ENCODE results near the gene TCHHL1. TPM values are rescaled to one million over a fixed set of nuclear protein-coding genes. Genes with fewer than 3 reads are reported as not detected.

TCHHL1 gene
- total RNA-seq, 4 donors from 2014 or later: not detected

GRCh38 chr1:152125834-152126443 is 37.1 kb upstream of the TCHHL1 start:
- Histone ChIP-seq H3K27me3 (peaks cover 0 to 41% (median 0%) of the 10 kb centered on the region in 4 donors), H3K27ac (replicated peaks in 1 of 4) (no peak overlapping the region), H3K36me3 (no peaks in the 10 kb centered on the region), H3K4me3 (no peak overlapping the region), H3K9me3 (no peaks in the 10 kb centered on the region), H3K4me1 (no peaks in the 10 kb centered on the region)
- WGBS: 84% methylated on average over 6 of the region's 6 CpGs
- intact Hi-C loops (cut with DNase I): no loop called here
- no peak for TF ChIP-seq CTCF (IDR thresholded peaks at IDR 0.05)
- no peak for TF ChIP-seq POLR2AphosphoS5 (IDR thresholded peaks at IDR 0.05)
- no peak for TF ChIP-seq POLR2A (IDR thresholded peaks at IDR 0.05; ENCODE audit: low read depth)
- TF ChIP-seq EP300 (IDR thresholded peaks at IDR 0.05): no peak
- no peak for DNase-seq (ENCODE audit: extremely low spot score)

GRCh38 chr1:152118915-152119314 is 30.1 kb upstream of the TCHHL1 start:
- intact Hi-C loops (cut with DNase I): no loop called here
- DNase-seq (ENCODE audit: extremely low spot score): no peak
- no peaks in the 10 kb centered on the region for H3K4me1 ChIP-seq
- TF ChIP-seq POLR2A (IDR thresholded peaks at IDR 0.05; ENCODE audit: low read depth): no peak
- no peak for TF ChIP-seq EP300 (IDR thresholded peaks at IDR 0.05)
- no peak for TF ChIP-seq POLR2AphosphoS5 (IDR thresholded peaks at IDR 0.05)
- no peak for TF ChIP-seq CTCF (IDR thresholded peaks at IDR 0.05)
- no peaks in the 10 kb centered on the region for H3K9me3 ChIP-seq
- no peak overlapping the region for H3K4me3 ChIP-seq
- peaks cover 0 to 35% (median 7%) of the 10 kb centered on the region in 4 donors for H3K27me3 ChIP-seq
- no peak overlapping the region for H3K27ac ChIP-seq (replicated peaks in 1 of 4)
- WGBS: 75% methylated on average over 1 of the region's 1 CpG
- no peaks in the 10 kb centered on the region for H3K36me3 ChIP-seq

GRCh38 chr1:152115344-152115743 is 26.5 kb upstream of the TCHHL1 start, which contains the start of gene TCHH:
Gene TCHH (minus strand): TSS chr1:152115444. CDS start chr1:152114080, 1,364 bp downstream.
- Histone ChIP-seq H3K4me1 (peaks cover 25 to 27% (median 26%) of the 10 kb centered on the region in 4 donors), H3K36me3 (no peaks in the 10 kb centered on the region), H3K27ac (replicated peaks in 1 of 4) (no peak within 1 kb of the TSS), H3K9me3 (no peaks in the 10 kb centered on the region), H3K4me3 (no peak within 1 kb of the TSS), H3K27me3 (peaks cover 0 to 70% (median 37%) of the 10 kb centered on the region in 4 donors)
- intact Hi-C loops (cut with DNase I): no loop called here
- DNase-seq (ENCODE audit: extremely low spot score): no peak
- TF ChIP-seq EP300 (IDR thresholded peaks at IDR 0.05): no peak
- 65% methylated on average over 4 of the region's 4 CpGs for WGBS

GRCh38 chr1:152112885-152113432 is 24.1 kb upstream of the TCHHL1 start:
- WGBS: 26% methylated on average over 13 of the region's 13 CpGs
- DNase-seq (ENCODE audit: extremely low spot score): no peak
- TF ChIP-seq EP300 (IDR thresholded peaks at IDR 0.05) (no peak), POLR2A (IDR thresholded peaks at IDR 0.05; ENCODE audit: low read depth) (no peak), POLR2AphosphoS5 (IDR thresholded peaks at IDR 0.05) (no peak), CTCF (IDR thresholded peaks at IDR 0.05) (no peak)
- Histone ChIP-seq H3K27me3 (peaks cover 0 to 94% (median 55%) of the 10 kb centered on the region in 4 donors), H3K27ac (replicated peaks in 1 of 4) (no peak overlapping the region), H3K36me3 (no peaks in the 10 kb centered on the region), H3K9me3 (peaks cover 0 to 13% (median 11%) of the 10 kb centered on the region in 4 donors), H3K4me3 (peak overlapping the region in 2 of 4 donors; percentile 52 to 58), H3K4me1 (peaks cover 38 to 50% (median 50%) of the 10 kb centered on the region in 4 donors)
- intact Hi-C loops (cut with DNase I): no loop called here

- H3K4me3 ChIP-seq: peak overlapping the region; percentile 52 to 58 (median 54)
- H3K36me3 ChIP-seq: no peaks in the 10 kb centered on the region
- peaks cover 0 to 18% (median 15%) of the 10 kb centered on the region in 4 donors for H3K9me3 ChIP-seq
- WGBS: 2% methylated on average over 51 of the region's 53 CpGs
- peaks cover 38 to 57% (median 56%) of the 10 kb centered on the region in 4 donors for H3K4me1 ChIP-seq
- peaks cover 0 to 100% (median 62%) of the 10 kb centered on the region in 4 donors for H3K27me3 ChIP-seq
- DNase-seq (ENCODE audit: extremely low spot score): no peak
- TF ChIP-seq EP300 (IDR thresholded peaks at IDR 0.05) (no peak), POLR2AphosphoS5 (IDR thresholded peaks at IDR 0.05) (no peak), POLR2A (IDR thresholded peaks at IDR 0.05; ENCODE audit: low read depth) (no peak), CTCF (IDR thresholded peaks at IDR 0.05) (no peak)
- H3K27ac ChIP-seq (replicated peaks in 1 of 4): no peak overlapping the region
- intact Hi-C loops (cut with DNase I): no loop called here
These were observed 23.4 kb upstream of the TCHHL1 start for GRCh38 chr1:152112101-152112884.

All from esophagus muscularis mucosa (tissue), 4 donors.